COLO829 (cell line): ENCODE data around the gene GON7.

Source experiments
- DNase-seq: peaks from one replicate; pipeline ENCODE4 v3.0.0; 2012; ENCODE audit warnings: low spot score

Gene GON7

GRCh38 chr14:93156693-93157369 lies 50.0 kb downstream of the GON7 start:
- no peak for DNase-seq

GRCh38 chr14:93155667-93156066 lies 51.2 kb downstream of the GON7 start:
- no peak for DNase-seq

GRCh38 chr14:93153121-93153520 lies 53.7 kb downstream of the GON7 start:
- no peak for DNase-seq
